Mesothelial cell of epicardium (in vitro differentiated cells): Measurements from ENCODE around the gene RGS9. TPM values are rescaled to one million over a fixed set of nuclear protein-coding genes. Genes with fewer than 3 reads are reported as not detected.

Experiments
- DNase-seq, 2 experiments: peaks; one replicate each; pipeline ENCODE4 v3.0.0; 2021; ENCODE audit warnings: low spot score in 2 of 2; ENCODE audit not compliant: unreplicated experiment in 2 of 2
- H3K27ac Mint-ChIP-seq: 2 replicates; pipeline ENCODE4 v1.8.0; 2021; ENCODE audit warnings: mixed read lengths
- H3K27me3 Mint-ChIP-seq: 2 replicates; pipeline ENCODE4 v1.8.0; 2021; ENCODE audit warnings: low read depth, mixed read lengths
- H3K36me3 Mint-ChIP-seq: 2 replicates; pipeline ENCODE4 v1.8.0; 2021; ENCODE audit warnings: mixed read lengths
- H3K4me1 Mint-ChIP-seq: 2 replicates; pipeline ENCODE4 v1.8.0; 2021; ENCODE audit warnings: mixed read lengths
- H3K4me3 Mint-ChIP-seq: 2 replicates; pipeline ENCODE4 v1.8.0; 2021; ENCODE audit warnings: mild to moderate bottlenecking, moderate library complexity, mixed read lengths
- H3K9me3 Mint-ChIP-seq: 2 replicates; pipeline ENCODE4 v1.8.0; 2021; ENCODE audit warnings: mixed read lengths
- CTCF ChIP-seq: fragments of 200-600 bp; sonication (generic); IDR thresholded peaks from one replicate; pipeline ENCODE4 v1.5.0; 2021; ENCODE audit warnings: antibody characterized with exemption; ENCODE audit not compliant: unreplicated experiment
- total RNA-seq: library from RNA; stranded (reverse); gene quantifications from 3 replicates; pipeline ENCODE4 v1.2.1, GENCODE V29; 2021

Gene RGS9
- total RNA-seq, 1 donor from 2014 or later, result 8.9 TPM

GRCh38 chr17:65123757-65124675 is 13.2 kb upstream of the RGS9 start:
- Mint-ChIP-seq H3K36me3 (no peaks in the 10 kb centered on the region), H3K27me3 (peaks cover 16% of the 10 kb centered on the region), H3K4me1 (peaks cover 7% of the 10 kb centered on the region), H3K4me3 (peak overlapping the region; percentile 85), H3K27ac (peak overlapping the region; percentile 97), H3K9me3 (no peaks in the 10 kb centered on the region)
- no peak for DNase-seq
- no peak for TF ChIP-seq CTCF

DNA sequence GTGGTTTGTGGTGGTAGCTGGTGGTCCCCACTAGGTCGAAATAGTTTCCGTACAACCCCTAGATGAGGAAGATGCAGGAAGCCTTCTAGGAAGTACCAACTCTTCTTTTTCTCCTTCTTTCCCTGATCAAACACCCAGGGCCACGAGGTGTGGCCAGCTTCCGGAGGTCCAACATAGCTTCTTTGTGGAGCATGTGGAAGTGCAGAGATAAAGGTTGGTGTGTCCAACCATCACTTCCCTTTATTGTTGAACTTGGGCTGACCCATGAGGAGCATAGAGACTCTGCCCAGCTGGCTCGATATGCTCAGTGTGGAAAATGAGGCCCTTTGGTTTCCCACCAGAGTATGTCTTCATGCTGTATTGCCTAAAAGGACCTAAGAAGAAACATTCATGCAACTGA is 6.3 kb upstream of the RGS9 start:
- Mint-ChIP-seq H3K4me3 (no peak overlapping the region), H3K27me3 (peaks cover 21% of the 10 kb centered on the region), H3K4me1 (no peaks in the 10 kb centered on the region), H3K9me3 (no peaks in the 10 kb centered on the region), H3K27ac (no peak overlapping the region), H3K36me3 (no peaks in the 10 kb centered on the region)
- DNase-seq, result no peak
- TF ChIP-seq CTCF, result no peak

DNA sequence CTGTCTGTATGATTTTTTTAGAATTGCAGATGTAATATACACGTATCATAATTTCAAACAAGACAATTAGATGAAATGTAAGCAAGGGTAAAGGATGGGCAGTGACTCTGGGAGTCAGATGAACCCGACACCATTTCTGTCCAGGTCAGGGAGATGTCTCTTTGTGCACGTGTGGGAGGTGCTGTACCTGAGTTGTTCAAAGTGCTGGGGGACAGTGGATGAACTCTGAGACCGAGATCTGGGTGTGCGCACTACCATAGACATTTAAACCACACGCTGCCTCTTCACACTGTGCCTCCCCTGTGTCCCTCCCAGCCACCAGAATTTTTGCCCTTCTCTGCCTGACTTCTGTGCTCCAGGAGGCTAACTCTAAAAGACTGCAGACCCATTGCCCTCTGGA is 5.9 kb upstream of the RGS9 start:
- no peaks in the 10 kb centered on the region for H3K36me3 Mint-ChIP-seq
- no peak for DNase-seq
- H3K4me1 Mint-ChIP-seq, result no peaks in the 10 kb centered on the region
- H3K27ac Mint-ChIP-seq, result no peak overlapping the region
- no peak overlapping the region for H3K4me3 Mint-ChIP-seq
- H3K27me3 Mint-ChIP-seq, result peaks cover 21% of the 10 kb centered on the region
- H3K9me3 Mint-ChIP-seq, result no peaks in the 10 kb centered on the region
- no peak for TF ChIP-seq CTCF

DNA sequence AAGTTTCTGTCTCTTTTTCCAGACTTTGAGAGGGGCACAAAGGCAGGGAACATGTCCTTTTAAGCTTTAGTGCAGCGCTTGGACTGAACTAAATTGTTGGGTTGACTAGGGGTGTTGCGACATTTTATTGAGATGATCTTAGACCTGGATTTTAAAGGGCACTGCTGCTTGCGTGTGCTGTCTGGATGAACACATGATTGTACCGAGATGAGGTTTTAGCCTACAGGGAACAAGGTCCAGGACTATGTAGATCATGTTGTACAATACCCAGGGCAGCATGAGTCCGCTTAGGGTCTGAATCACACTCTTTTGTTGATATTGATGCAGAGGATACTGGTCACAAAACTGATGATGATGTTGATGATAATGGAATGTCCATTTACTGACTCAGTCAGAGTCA is 5.2 kb upstream of the RGS9 start:
- no peak for TF ChIP-seq CTCF
- Mint-ChIP-seq H3K27me3 (peaks cover 21% of the 10 kb centered on the region), H3K4me3 (no peak overlapping the region), H3K9me3 (no peaks in the 10 kb centered on the region), H3K4me1 (no peaks in the 10 kb centered on the region), H3K36me3 (no peaks in the 10 kb centered on the region), H3K27ac (no peak overlapping the region)
- no peak for DNase-seq

DNA sequence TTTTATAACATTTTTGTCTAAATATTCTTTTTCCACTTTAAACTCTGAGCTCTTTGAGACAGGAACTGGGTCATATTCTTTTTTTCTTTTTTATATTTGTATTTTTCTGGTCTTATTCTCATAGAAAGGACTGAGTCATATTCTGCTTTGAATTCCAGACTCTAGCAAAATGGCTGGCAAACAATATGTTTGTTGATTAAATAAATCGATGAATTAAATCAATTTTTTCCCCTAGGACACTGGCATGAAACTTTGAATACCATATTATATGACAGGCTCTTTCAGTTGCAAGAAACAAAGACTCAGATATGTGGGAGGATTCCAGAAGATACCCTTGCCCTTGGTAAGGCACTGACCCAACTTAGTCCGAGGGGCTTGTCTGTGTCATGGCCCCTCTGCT is 3.1 kb upstream of the RGS9 start:
- DNase-seq, result no peak
- TF ChIP-seq CTCF, result no peak
- Mint-ChIP-seq H3K4me3 (no peak overlapping the region), H3K27me3 (peaks cover 17% of the 10 kb centered on the region), H3K36me3 (no peaks in the 10 kb centered on the region), H3K9me3 (no peaks in the 10 kb centered on the region), H3K27ac (no peak overlapping the region), H3K4me1 (peaks cover 15% of the 10 kb centered on the region)
